Measurements from ENCODE around the gene ARHGAP32.
"Not testable (repeated sequence)": the region's sequence is repeated elsewhere in the genome, so short reads cannot be mapped to it uniquely, and the experiment has no call there.

ARHGAP32 gene

GRCh38 chr11:129146191-129146590 is 45.9 kb downstream of the ARHGAP32 start:
- H3K4me3 ChIP-seq (ENCODE audit: low read length): no peak overlapping the region
- peaks cover 46% of the 10 kb centered on the region for H3K4me1 ChIP-seq (ENCODE audit: insufficient read depth, low read length)
- H3K9me3 ChIP-seq (ENCODE audit: insufficient read depth, low read depth, low read length): peaks cover 11% of the 10 kb centered on the region
- H3K36me3 ChIP-seq (ENCODE audit: insufficient read depth, low read length): no peaks in the 10 kb centered on the region
- H3K27me3 ChIP-seq (ENCODE audit: insufficient read depth, low read length): no peaks in the 10 kb centered on the region
- WGBS: 100% methylated on average over 1 of the region's 2 CpGs
- H3K27ac ChIP-seq (ENCODE audit: low read depth, low read length): no peak overlapping the region
- H3K9ac ChIP-seq (ENCODE audit: low read depth, low read length): no peak overlapping the region

GRCh38 chr11:129145276-129145675 is 46.8 kb downstream of the ARHGAP32 start:
- Histone ChIP-seq H3K9ac (ENCODE audit: low read depth, low read length) (no peak overlapping the region), H3K9me3 (ENCODE audit: insufficient read depth, low read depth, low read length) (peaks cover 2% of the 10 kb centered on the region; the same call in 1 of the 2 replicates), H3K27ac (ENCODE audit: low read depth, low read length) (no peak overlapping the region), H3K4me1 (ENCODE audit: insufficient read depth, low read length) (peaks cover 46% of the 10 kb centered on the region), H3K4me3 (ENCODE audit: low read length) (no peak overlapping the region), H3K36me3 (ENCODE audit: insufficient read depth, low read length) (no peaks in the 10 kb centered on the region), H3K27me3 (ENCODE audit: insufficient read depth, low read length) (no peaks in the 10 kb centered on the region)

- H3K36me3 ChIP-seq (ENCODE audit: insufficient read depth, low read length): no peaks in the 10 kb centered on the region
- no peaks in the 10 kb centered on the region for H3K27me3 ChIP-seq (ENCODE audit: insufficient read depth, low read length)
- no peak overlapping the region for H3K9ac ChIP-seq (ENCODE audit: low read depth, low read length)
- H3K4me1 ChIP-seq (ENCODE audit: insufficient read depth, low read length): peaks cover 46% of the 10 kb centered on the region
- H3K4me3 ChIP-seq (ENCODE audit: low read length): no peak overlapping the region
- H3K9me3 ChIP-seq (ENCODE audit: insufficient read depth, low read depth, low read length): no peaks in the 10 kb centered on the region
- WGBS: 100% methylated on average over 2 of the region's 2 CpGs
- peak overlapping the region; percentile 5; the same call in 1 of the 2 replicates for H3K27ac ChIP-seq (ENCODE audit: low read depth, low read length)
Observed at GRCh38 chr11:129144256-129144655, 47.9 kb downstream of the ARHGAP32 start.

- Histone ChIP-seq H3K4me3 (ENCODE audit: low read length) (no peak overlapping the region), H3K27ac (ENCODE audit: low read depth, low read length) (peak overlapping the region; percentile 35; the same call in 1 of the 2 replicates), H3K4me1 (ENCODE audit: insufficient read depth, low read length) (peaks cover 43% of the 10 kb centered on the region), H3K9me3 (ENCODE audit: insufficient read depth, low read depth, low read length) (no peaks in the 10 kb centered on the region), H3K9ac (ENCODE audit: low read depth, low read length) (no peak overlapping the region; the same call in 1 of the 2 replicates), H3K36me3 (ENCODE audit: insufficient read depth, low read length) (no peaks in the 10 kb centered on the region), H3K27me3 (ENCODE audit: insufficient read depth, low read length) (no peaks in the 10 kb centered on the region)
- WGBS: 88% methylated on average over 8 of the region's 8 CpGs
Observed at GRCh38 chr11:129143335-129143734, 48.8 kb downstream of the ARHGAP32 start.

- Histone ChIP-seq H3K27me3 (ENCODE audit: insufficient read depth, low read length) (no peaks in the 10 kb centered on the region), H3K9me3 (ENCODE audit: insufficient read depth, low read depth, low read length) (no peaks in the 10 kb centered on the region), H3K4me3 (ENCODE audit: low read length) (no peak overlapping the region), H3K4me1 (ENCODE audit: insufficient read depth, low read length) (peaks cover 36% of the 10 kb centered on the region), H3K36me3 (ENCODE audit: insufficient read depth, low read length) (no peaks in the 10 kb centered on the region), H3K27ac (ENCODE audit: low read depth, low read length) (no peak overlapping the region), H3K9ac (ENCODE audit: low read depth, low read length) (no peak overlapping the region)
- WGBS: 95% methylated on average over 5 of the region's 8 CpGs
Observed at GRCh38 chr11:129141748-129142523, 50.2 kb downstream of the ARHGAP32 start.

- H3K4me3 ChIP-seq (ENCODE audit: low read length): no peak overlapping the region
- no peaks in the 10 kb centered on the region for H3K27me3 ChIP-seq (ENCODE audit: insufficient read depth, low read length)
- WGBS: 100% methylated on average over 4 of the region's 6 CpGs
- H3K4me1 ChIP-seq (ENCODE audit: insufficient read depth, low read length): no peaks in the 10 kb centered on the region
- H3K9ac ChIP-seq (ENCODE audit: low read depth, low read length): no peak overlapping the region
- peaks cover 6% of the 10 kb centered on the region; the same call in 1 of the 2 replicates for H3K9me3 ChIP-seq (ENCODE audit: insufficient read depth, low read depth, low read length)
- H3K27ac ChIP-seq (ENCODE audit: low read depth, low read length): no peak overlapping the region
- no peaks in the 10 kb centered on the region for H3K36me3 ChIP-seq (ENCODE audit: insufficient read depth, low read length)
Observed at GRCh38 chr11:129131316-129131715, 60.8 kb downstream of the ARHGAP32 start.

- H3K36me3 ChIP-seq (ENCODE audit: insufficient read depth, low read length); H3K9me3 ChIP-seq (ENCODE audit: insufficient read depth, low read depth, low read length); H3K4me1 ChIP-seq (ENCODE audit: insufficient read depth, low read length); H3K4me3 ChIP-seq (ENCODE audit: low read length); H3K9ac ChIP-seq (ENCODE audit: low read depth, low read length); H3K27ac ChIP-seq (ENCODE audit: low read depth, low read length); H3K27me3 ChIP-seq (ENCODE audit: insufficient read depth, low read length): not testable (repeated sequence)
- 95% methylated on average over 49 of the region's 51 CpGs for WGBS
Observed at GRCh38 chr11:129128881-129129620, 63.1 kb downstream of the ARHGAP32 start.

GRCh38 chr11:129119036-129119435 is 73.1 kb downstream of the ARHGAP32 start:
- no peak overlapping the region for H3K27ac ChIP-seq (ENCODE audit: low read depth, low read length)
- H3K36me3 ChIP-seq (ENCODE audit: insufficient read depth, low read length): peaks cover 5% of the 10 kb centered on the region; the same call in 1 of the 2 replicates
- H3K4me3 ChIP-seq (ENCODE audit: low read length): no peak overlapping the region
- H3K27me3 ChIP-seq (ENCODE audit: insufficient read depth, low read length): no peaks in the 10 kb centered on the region
- 96% methylated on average over 2 of the region's 2 CpGs for WGBS
- H3K9me3 ChIP-seq (ENCODE audit: insufficient read depth, low read depth, low read length): no peaks in the 10 kb centered on the region
- H3K9ac ChIP-seq (ENCODE audit: low read depth, low read length): no peak overlapping the region
- no peaks in the 10 kb centered on the region for H3K4me1 ChIP-seq (ENCODE audit: insufficient read depth, low read length)

GRCh38 chr11:129117595-129118350 is 74.4 kb downstream of the ARHGAP32 start:
- no peak overlapping the region for H3K4me3 ChIP-seq (ENCODE audit: low read length)
- H3K9ac ChIP-seq (ENCODE audit: low read depth, low read length): no peak overlapping the region
- no peak overlapping the region for H3K27ac ChIP-seq (ENCODE audit: low read depth, low read length)
- 4% methylated on average over 2 of the region's 6 CpGs for WGBS
- H3K9me3 ChIP-seq (ENCODE audit: insufficient read depth, low read depth, low read length): no peaks in the 10 kb centered on the region
- no peaks in the 10 kb centered on the region for H3K4me1 ChIP-seq (ENCODE audit: insufficient read depth, low read length)
- no peaks in the 10 kb centered on the region for H3K27me3 ChIP-seq (ENCODE audit: insufficient read depth, low read length)
- H3K36me3 ChIP-seq (ENCODE audit: insufficient read depth, low read length): no peaks in the 10 kb centered on the region

- H3K9ac ChIP-seq (ENCODE audit: low read depth, low read length): no peak overlapping the region
- H3K27ac ChIP-seq (ENCODE audit: low read depth, low read length): no peak overlapping the region
- H3K9me3 ChIP-seq (ENCODE audit: insufficient read depth, low read depth, low read length): no peaks in the 10 kb centered on the region
- WGBS: 95% methylated on average over 2 of the region's 2 CpGs
- no peaks in the 10 kb centered on the region for H3K4me1 ChIP-seq (ENCODE audit: insufficient read depth, low read length)
- no peaks in the 10 kb centered on the region for H3K36me3 ChIP-seq (ENCODE audit: insufficient read depth, low read length)
- no peak overlapping the region for H3K4me3 ChIP-seq (ENCODE audit: low read length)
- no peaks in the 10 kb centered on the region for H3K27me3 ChIP-seq (ENCODE audit: insufficient read depth, low read length)
Observed at GRCh38 chr11:129115652-129116586, 76.2 kb downstream of the ARHGAP32 start.
